Measurements from ENCODE around the gene SRSF10. TPM values are rescaled to one million over a fixed set of nuclear protein-coding genes. Genes with fewer than 3 reads are reported as not detected.

The SRSF10 gene
- total and polyA plus RNA-seq, 2 of the 8 experiments (the other 6 are each of a cell fraction or from before 2014, with no cell fraction given): 155 to 194 TPM

GRCh38 chr1:24003331-24003972 lies 23.3 kb upstream of the SRSF10 start (continued):
- TF ChIP-seq SUZ12 (IDR thresholded peaks at IDR 0.05; ENCODE audit: low read length): no peak
- TF ChIP-seq SAP30 (IDR thresholded peaks at IDR 0.05; ENCODE audit: insufficient read depth, insufficient replicate concordance, low read length): no peak
- TF ChIP-seq CTBP2 (IDR thresholded peaks at IDR 0.05; ENCODE audit: borderline replicate concordance, insufficient read depth, insufficient read length, low read length): no peak
- TF ChIP-seq HDAC6 (IDR thresholded peaks at IDR 0.05; ENCODE audit: low read depth, low read length): no peak
- TF ChIP-seq TCF12 (IDR thresholded peaks at IDR 0.05; ENCODE audit: low read depth, low read length): no peak
- TF ChIP-seq SRF (IDR thresholded peaks at IDR 0.05; ENCODE audit: low read depth, low read length): no peak
- TF ChIP-seq MAFK (IDR thresholded peaks at IDR 0.05; ENCODE audit: low read depth, low read length): no peak
- no peak for TF ChIP-seq KDM5A (IDR thresholded peaks at IDR 0.05; ENCODE audit: low read length)
- no peak; the same call in 1 of the 2 replicates for TF ChIP-seq RBBP5 (IDR thresholded peaks at IDR 0.05; ENCODE audit: borderline replicate concordance, low read depth, low read length)
- no peak for TF ChIP-seq BRCA1 (IDR thresholded peaks at IDR 0.05; ENCODE audit: low read depth, low read length)

Measured in H1 (cell line).